Gastrocnemius medialis (tissue), 4 donors: Measurements from ENCODE around the gene DTNA. TPM values are rescaled to one million over a fixed set of nuclear protein-coding genes. Genes with fewer than 3 reads are reported as not detected.

Experiments
- ATAC-seq, 2 donors: fragments of 150-250 bp; one replicate each; pipeline ENCODE4 v1.9.1; 2016
- DNase-seq, 2 donors: peaks; one replicate each; pipeline ENCODE4 v3.0.0-alpha.2; 2019
- H3K27ac ChIP-seq, 4 donors: fragments of 200-600 bp; sonication (generic); 1 replicate in 1 of 4; 2 replicates in 3 of 4; pipeline ENCODE4 v1.5.1; 2016 to 2018; ENCODE audit warnings: mild to moderate bottlenecking in 2 of 4, moderate library complexity in 1 of 4
- H3K27me3 ChIP-seq, 3 donors: fragments of 200-600 bp; sonication (generic) in 2 of 3; 1 replicate in 1 of 3; 2 replicates in 2 of 3; pipeline versions ENCODE4 v1.5.1 to v1.6.0; 2016 to 2019; ENCODE audit warnings: mild to moderate bottlenecking in 1 of 3, moderate library complexity in 1 of 3
- H3K36me3 ChIP-seq, 2 donors: fragments of 200-600 bp; sonication (generic) in 1 of 2; one replicate each; pipeline ENCODE4 v1.5.1; 2017 to 2018
- H3K4me1 ChIP-seq, 2 donors: fragments of 200-600 bp; sonication (generic) in 1 of 2; one replicate each; pipeline ENCODE4 v1.5.1; 2016 to 2017; ENCODE audit warnings: mild to moderate bottlenecking in 2 of 2
- H3K4me3 ChIP-seq, 4 donors: fragments of 200-600 bp; sonication (generic) in 3 of 4; 1 replicate in 1 of 4; 2 replicates in 3 of 4; pipeline ENCODE4 v1.5.1; 2016 to 2019; ENCODE audit warnings: mild to moderate bottlenecking in 2 of 4
- H3K9me3 ChIP-seq, 3 donors: fragments of 200-600 bp; sonication (generic) in 2 of 3; 1 replicate in 1 of 3; 2 replicates in 2 of 3; pipeline ENCODE4 v1.5.1; 2016 to 2019
- CTCF ChIP-seq, 5 experiments: fragments of 450-650 bp in 3 of 5; fragments of 200-600 bp in 2 of 5; sonication (generic) in 2 of 5; IDR thresholded peaks in 4 of 5; conservative IDR thresholded peaks in 1 of 5; 1 replicate in 4 of 5; 2 replicates in 1 of 5; pipeline ENCODE4 v1.5.1; 2016 to 2019; ENCODE audit warnings: antibody characterized with exemption in 5 of 5, mild to moderate bottlenecking in 3 of 5, moderate library complexity in 3 of 5
- POLR2A ChIP-seq, 2 donors: fragments of 450-650 bp; IDR thresholded peaks; one replicate each; pipeline ENCODE4 v1.6.1; 2017; ENCODE audit warnings: antibody characterized with exemption in 2 of 2, mild to moderate bottlenecking in 2 of 2, moderate library complexity in 2 of 2
- in situ Hi-C, 4 donors: fragments of 200-750 bp; cut with MboI; loops; one replicate each; pipeline versions ENCODE4 v1.15.0 to v1.8.0; 2017; ENCODE audit warnings: low sequenced_read_pairs in 4 of 4
- intact Hi-C: fragments of 100-400 bp; cut with DNase I; formaldehyde crosslinking; loops from one replicate; pipeline ENCODE4 v1.15.1; 2023; ENCODE audit warnings: low total_unique reads
- total RNA-seq, 4 donors: library from RNA; depleted of rRNA; stranded (reverse); fragments of >200 nt; gene quantifications; one replicate each; pipeline versions ENCODE4 v1.1.0 to v1.2.3, GENCODE V29; 2016

Gene DTNA
- total RNA-seq, 4 donors from 2014 or later, result 38.6 to 63.9 (median 56.1) TPM

- no peaks in the 10 kb centered on the region for H3K4me1 ChIP-seq
- H3K4me3 ChIP-seq, result no peak overlapping the region
- no peak for DNase-seq
- in situ Hi-C loops (no loop called here), intact Hi-C loops (no loop called here)
- no peak overlapping the region for H3K27ac ChIP-seq
- H3K36me3 ChIP-seq, result no peaks in the 10 kb centered on the region
- no peaks in the 10 kb centered on the region for H3K9me3 ChIP-seq
- no peaks in the 10 kb centered on the region for H3K27me3 ChIP-seq
- no peak for TF ChIP-seq CTCF (IDR thresholded peaks at IDR 0.05 in 4 of 5, conservative IDR thresholded peaks at IDR 0.05 in 1 of 5)
- no peak for TF ChIP-seq POLR2A (IDR thresholded peaks at IDR 0.05)
- ATAC-seq, result no peak
Observed at GRCh38 chr18:34848695-34849094, 138.6 kb downstream of the DTNA start.

GRCh38 chr18:34857320-34857719 lies 147.2 kb downstream of the DTNA start:
- H3K9me3 ChIP-seq, result no peaks in the 10 kb centered on the region
- no peak overlapping the region for H3K27ac ChIP-seq
- in situ Hi-C loops, result loop anchor here in 3 of 4 donors (25.0 kb wide), 1 partner anchor 280 kb away; no protein-coding TSS in a partner anchor
- DNase-seq, result no peak
- no peak for ATAC-seq
- TF ChIP-seq CTCF (IDR thresholded peaks at IDR 0.05 in 4 of 5, conservative IDR thresholded peaks at IDR 0.05 in 1 of 5), result no peak
- no peak for TF ChIP-seq POLR2A (IDR thresholded peaks at IDR 0.05)
- H3K27me3 ChIP-seq, result no peaks in the 10 kb centered on the region
- H3K4me3 ChIP-seq, result no peak overlapping the region
- intact Hi-C loops, result no loop called here
- H3K4me1 ChIP-seq, result peaks cover 0 to 4% of the 10 kb centered on the region in 2 donors
- peaks cover 0 to 16% of the 10 kb centered on the region in 2 donors for H3K36me3 ChIP-seq

- TF ChIP-seq POLR2A (IDR thresholded peaks at IDR 0.05) (no peak), CTCF (IDR thresholded peaks at IDR 0.05 in 4 of 5, conservative IDR thresholded peaks at IDR 0.05 in 1 of 5) (no peak)
- Histone ChIP-seq H3K27ac (no peak overlapping the region), H3K27me3 (no peaks in the 10 kb centered on the region), H3K4me1 (peaks cover 0 to 4% of the 10 kb centered on the region in 2 donors), H3K4me3 (no peak overlapping the region), H3K36me3 (peaks cover 0 to 16% of the 10 kb centered on the region in 2 donors), H3K9me3 (no peaks in the 10 kb centered on the region)
- DNase-seq (no peak), ATAC-seq (no peak)
- intact Hi-C loops (no loop called here), in situ Hi-C loops (loop anchor here in 3 of 4 donors (25.0 kb wide), 1 partner anchor 279 kb away; no protein-coding TSS in a partner anchor)
Observed at GRCh38 chr18:34858188-34858587, 148.1 kb downstream of the DTNA start.

- H3K36me3 ChIP-seq, result peaks cover 0 to 16% of the 10 kb centered on the region in 2 donors
- H3K27me3 ChIP-seq, result no peaks in the 10 kb centered on the region
- DNase-seq (no peak), ATAC-seq (no peak)
- H3K4me1 ChIP-seq, result peaks cover 0 to 4% of the 10 kb centered on the region in 2 donors
- no peaks in the 10 kb centered on the region for H3K9me3 ChIP-seq
- intact Hi-C loops, result no loop called here
- no peak overlapping the region for H3K27ac ChIP-seq
- H3K4me3 ChIP-seq, result no peak overlapping the region
- in situ Hi-C loops, result loop anchor here in 3 of 4 donors (25.0 kb wide), 1 partner anchor 278 kb away; no protein-coding TSS in a partner anchor
- TF ChIP-seq CTCF (IDR thresholded peaks at IDR 0.05 in 4 of 5, conservative IDR thresholded peaks at IDR 0.05 in 1 of 5) (no peak), POLR2A (IDR thresholded peaks at IDR 0.05) (no peak)
Observed at GRCh38 chr18:34859496-34859895, 149.4 kb downstream of the DTNA start.

- Histone ChIP-seq H3K27ac (peak overlapping the region in 1 of 4 donors; percentile 43), H3K36me3 (peaks cover 0 to 16% of the 10 kb centered on the region in 2 donors), H3K4me1 (peaks cover 0 to 11% of the 10 kb centered on the region in 2 donors), H3K4me3 (no peak overlapping the region), H3K9me3 (no peaks in the 10 kb centered on the region), H3K27me3 (no peaks in the 10 kb centered on the region)
- in situ Hi-C loops (loop anchor here (10.0 to 25.0 kb wide), 2 partner anchors 275 to 282 kb away; no protein-coding TSS in a partner anchor), intact Hi-C loops (no loop called here)
- ATAC-seq (no peak), DNase-seq (no peak)
- no peak for TF ChIP-seq CTCF (IDR thresholded peaks at IDR 0.05 in 4 of 5, conservative IDR thresholded peaks at IDR 0.05 in 1 of 5)
- TF ChIP-seq POLR2A (IDR thresholded peaks at IDR 0.05), result no peak
Observed at GRCh38 chr18:34862561-34862960, 152.5 kb downstream of the DTNA start.
